Testis (tissue), 3 donors: ENCODE results near the gene BCL11B. TPM values are rescaled to one million over a fixed set of nuclear protein-coding genes. Genes with fewer than 3 reads are reported as not detected.

Experiments
- DNase-seq: peaks from one replicate; pipeline ENCODE4 v3.0.0-alpha.2; 2019
- H3K27ac ChIP-seq, 2 donors: fragments of 200-600 bp; sonication (generic); one replicate each; pipeline ENCODE4 v1.5.1; 2019
- H3K27me3 ChIP-seq: fragments of 200-600 bp; sonication (generic); one replicate; pipeline ENCODE4 v1.5.1; 2019
- H3K36me3 ChIP-seq: fragments of 200-600 bp; sonication (generic); one replicate; pipeline ENCODE4 v1.5.1; 2017; ENCODE audit warnings: low read depth; ENCODE audit errors: missing control alignments
- H3K4me1 ChIP-seq: fragments of 200-600 bp; sonication (generic); one replicate; pipeline ENCODE4 v1.5.1; 2019
- H3K4me3 ChIP-seq, 2 donors: fragments of 200-600 bp; sonication (generic); one replicate each; pipeline ENCODE4 v1.5.1; 2017 to 2019
- H3K9me3 ChIP-seq: fragments of 200-600 bp; sonication (generic); one replicate; pipeline ENCODE4 v1.5.1; 2017
- POLR2A ChIP-seq: fragments of 450-650 bp; IDR thresholded peaks from one replicate; pipeline ENCODE4 v1.6.1; 2017; ENCODE audit warnings: antibody characterized with exemption, mild to moderate bottlenecking, moderate library complexity
- WGBS, 2 donors: methylation state at CpG; one replicate each; pipeline ENCODE4 v1.1.5; 2018; 5-methylcytosine and 5-hydroxymethylcytosine counted together
- intact Hi-C: fragments of 100-400 bp; cut with DNase I; formaldehyde crosslinking; loops from one replicate; pipeline ENCODE4 v1.15.1; 2023; ENCODE audit warnings: low total_unique reads
- polyA plus RNA-seq: library from polyadenylated mRNA; stranded (reverse); fragments of 350-450 nt; fragmentation: Illumina TruSeq; extraction: RNeasy Lipid Tissue Mini Kit (QIAGEN cat#74804); gene quantifications from one replicate; pipeline ENCODE4 v1.2.3, GENCODE V29; 2014; ENCODE audit warnings: low read depth, low replicate concordance; ENCODE audit not compliant: insufficient read depth
- total RNA-seq, 2 donors: library from RNA; depleted of rRNA; stranded (reverse); fragments of >200 nt; gene quantifications; one replicate each; pipeline ENCODE4 v1.2.3, GENCODE V29; 2016
- TF ChIP-seq, protein P1 (sequence below), 3 experiments: fragments of 450-650 bp in 2 of 3; fragments of 200-600 bp in 1 of 3; sonication (generic) in 1 of 3; IDR thresholded peaks; one replicate each; pipeline ENCODE4 v1.5.1; 2016 to 2019; ENCODE audit warnings: antibody characterized with exemption in 3 of 3, mild to moderate bottlenecking in 2 of 3, moderate library complexity in 1 of 3

Gene BCL11B
- total and polyA plus RNA-seq, 3 donors from 2014 or later: 0.96 to 4.7 (median 4.4) TPM

DNA sequence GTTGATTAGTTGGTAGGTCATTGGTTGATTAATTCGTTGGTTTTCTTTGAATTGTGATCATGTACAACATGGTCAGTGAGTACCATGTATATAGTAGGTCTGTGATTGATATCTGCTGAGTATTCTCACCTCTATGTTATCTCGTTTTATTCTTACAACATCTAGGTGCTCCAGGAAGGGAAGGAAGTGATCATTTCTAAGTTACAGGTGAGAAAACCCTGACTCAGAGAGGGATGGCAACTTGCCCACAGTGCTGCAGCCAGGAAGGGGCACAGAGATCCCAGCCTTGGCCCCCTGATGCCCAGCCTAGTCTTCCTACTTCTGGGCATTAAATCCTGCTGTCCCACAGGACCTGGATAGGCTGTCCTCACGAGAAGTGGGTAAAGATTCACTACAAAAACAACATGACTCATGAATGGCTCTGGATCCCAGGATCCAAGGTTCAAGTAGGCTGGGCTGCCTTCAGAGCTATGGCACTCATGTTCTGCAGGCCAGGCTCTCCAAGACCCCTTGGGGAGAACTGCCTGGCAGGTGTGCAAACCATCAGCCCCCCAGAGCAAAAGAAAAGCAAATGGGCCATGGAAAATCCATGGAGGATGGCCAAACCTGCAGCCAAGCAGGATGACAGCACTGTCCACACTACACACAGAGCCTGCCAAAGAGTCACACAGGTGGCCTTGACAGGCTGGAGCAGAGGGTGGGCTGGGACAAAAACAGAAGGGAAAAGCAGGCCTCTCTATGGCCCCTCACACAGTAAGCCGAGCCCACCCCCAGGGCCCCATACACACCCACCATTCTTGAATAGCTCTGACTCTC is 146.2 kb downstream of the BCL11B start:
- intact Hi-C loops: no loop called here
- no peak for DNase-seq
- H3K27me3 ChIP-seq: no peaks in the 10 kb centered on the region
- no peaks in the 10 kb centered on the region for H3K4me1 ChIP-seq
- no peaks in the 10 kb centered on the region for H3K36me3 ChIP-seq
- no peaks in the 10 kb centered on the region for H3K9me3 ChIP-seq
- WGBS, 2 donors: 83 to 91% methylated on average over 4 of the region's 4 CpGs
- no peak overlapping the region for H3K27ac ChIP-seq
- TF ChIP-seq, protein P1, sequence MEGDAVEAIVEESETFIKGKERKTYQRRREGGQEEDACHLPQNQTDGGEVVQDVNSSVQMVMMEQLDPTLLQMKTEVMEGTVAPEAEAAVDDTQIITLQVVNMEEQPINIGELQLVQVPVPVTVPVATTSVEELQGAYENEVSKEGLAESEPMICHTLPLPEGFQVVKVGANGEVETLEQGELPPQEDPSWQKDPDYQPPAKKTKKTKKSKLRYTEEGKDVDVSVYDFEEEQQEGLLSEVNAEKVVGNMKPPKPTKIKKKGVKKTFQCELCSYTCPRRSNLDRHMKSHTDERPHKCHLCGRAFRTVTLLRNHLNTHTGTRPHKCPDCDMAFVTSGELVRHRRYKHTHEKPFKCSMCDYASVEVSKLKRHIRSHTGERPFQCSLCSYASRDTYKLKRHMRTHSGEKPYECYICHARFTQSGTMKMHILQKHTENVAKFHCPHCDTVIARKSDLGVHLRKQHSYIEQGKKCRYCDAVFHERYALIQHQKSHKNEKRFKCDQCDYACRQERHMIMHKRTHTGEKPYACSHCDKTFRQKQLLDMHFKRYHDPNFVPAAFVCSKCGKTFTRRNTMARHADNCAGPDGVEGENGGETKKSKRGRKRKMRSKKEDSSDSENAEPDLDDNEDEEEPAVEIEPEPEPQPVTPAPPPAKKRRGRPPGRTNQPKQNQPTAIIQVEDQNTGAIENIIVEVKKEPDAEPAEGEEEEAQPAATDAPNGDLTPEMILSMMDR (IDR thresholded peaks at IDR 0.05): no peak
- TF ChIP-seq POLR2A: no peak
- no peak overlapping the region for H3K4me3 ChIP-seq

DNA sequence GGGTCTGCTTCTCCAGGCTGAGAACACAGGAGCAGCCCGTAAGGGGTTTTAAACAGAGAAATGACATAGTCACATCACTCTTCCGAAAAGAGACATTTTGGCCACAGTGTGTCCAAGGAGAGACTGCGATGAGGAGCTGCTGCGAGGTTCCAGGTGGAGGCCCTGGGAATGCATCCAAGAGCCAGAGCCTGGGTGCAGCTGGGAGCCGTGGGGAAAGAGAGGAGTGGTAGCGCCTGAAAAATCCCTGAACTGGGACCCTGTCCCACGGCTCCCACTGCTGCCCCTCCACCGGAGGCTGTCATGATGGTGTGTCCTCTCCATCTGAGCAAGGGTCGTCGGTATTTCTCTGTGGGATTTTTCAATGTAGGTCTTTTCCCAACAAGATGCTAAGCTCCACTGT is 146.9 kb downstream of the BCL11B start:
- DNase-seq: no peak
- WGBS, 2 donors: 79 to 84% methylated on average over 9 to 10 of the region's 10 CpGs

DNA sequence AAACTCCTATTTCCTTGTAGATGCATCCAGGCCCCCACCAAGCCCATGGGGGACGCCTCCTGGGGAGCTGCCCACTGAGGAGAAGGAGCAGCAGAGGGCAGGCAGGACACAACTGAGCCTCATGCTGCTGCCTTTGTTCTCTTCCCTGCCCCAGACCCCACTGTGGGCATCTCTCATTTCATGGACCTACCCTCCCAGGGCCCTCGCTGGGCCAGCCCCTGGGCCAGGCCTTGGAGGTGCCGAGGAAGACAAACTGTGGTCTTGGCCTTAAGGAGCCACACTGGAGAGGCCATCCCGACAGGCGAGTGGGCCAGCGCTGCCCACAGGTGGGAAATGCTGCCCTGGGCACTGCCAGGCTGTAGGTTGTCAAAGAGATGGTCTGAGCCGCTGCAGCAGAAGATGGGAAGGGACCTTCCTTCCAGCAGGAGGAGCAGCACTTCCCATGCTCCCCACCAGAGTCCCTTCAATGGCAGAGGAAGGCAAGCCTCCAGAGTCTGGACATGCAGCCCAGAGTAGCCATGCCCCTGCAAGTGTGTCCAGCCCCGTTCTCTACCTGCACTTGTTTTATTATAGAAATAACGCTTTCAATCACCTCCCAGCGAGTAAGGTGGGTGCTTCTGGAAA is 147.4 kb downstream of the BCL11B start:
- intact Hi-C loops: no loop called here
- TF ChIP-seq, protein P1 (IDR thresholded peaks at IDR 0.05): no peak
- no peak for TF ChIP-seq POLR2A
- Histone ChIP-seq H3K27ac (no peak overlapping the region), H3K36me3 (no peaks in the 10 kb centered on the region), H3K9me3 (no peaks in the 10 kb centered on the region), H3K4me3 (no peak overlapping the region), H3K27me3 (no peaks in the 10 kb centered on the region), H3K4me1 (no peaks in the 10 kb centered on the region)
- DNase-seq: no peak
- WGBS, 2 donors: 86 to 91% methylated on average over 7 to 10 of the region's 10 CpGs

More for the DNA sequence above, 146.9 kb downstream of the BCL11B start:
- H3K4me1 ChIP-seq: no peaks in the 10 kb centered on the region
- no peaks in the 10 kb centered on the region for H3K27me3 ChIP-seq
- H3K36me3 ChIP-seq: no peaks in the 10 kb centered on the region
- TF ChIP-seq, protein P1 (IDR thresholded peaks at IDR 0.05): no peak
- H3K4me3 ChIP-seq: no peak overlapping the region
- no peak overlapping the region for H3K27ac ChIP-seq
- no peaks in the 10 kb centered on the region for H3K9me3 ChIP-seq
- intact Hi-C loops: no loop called here

DNA sequence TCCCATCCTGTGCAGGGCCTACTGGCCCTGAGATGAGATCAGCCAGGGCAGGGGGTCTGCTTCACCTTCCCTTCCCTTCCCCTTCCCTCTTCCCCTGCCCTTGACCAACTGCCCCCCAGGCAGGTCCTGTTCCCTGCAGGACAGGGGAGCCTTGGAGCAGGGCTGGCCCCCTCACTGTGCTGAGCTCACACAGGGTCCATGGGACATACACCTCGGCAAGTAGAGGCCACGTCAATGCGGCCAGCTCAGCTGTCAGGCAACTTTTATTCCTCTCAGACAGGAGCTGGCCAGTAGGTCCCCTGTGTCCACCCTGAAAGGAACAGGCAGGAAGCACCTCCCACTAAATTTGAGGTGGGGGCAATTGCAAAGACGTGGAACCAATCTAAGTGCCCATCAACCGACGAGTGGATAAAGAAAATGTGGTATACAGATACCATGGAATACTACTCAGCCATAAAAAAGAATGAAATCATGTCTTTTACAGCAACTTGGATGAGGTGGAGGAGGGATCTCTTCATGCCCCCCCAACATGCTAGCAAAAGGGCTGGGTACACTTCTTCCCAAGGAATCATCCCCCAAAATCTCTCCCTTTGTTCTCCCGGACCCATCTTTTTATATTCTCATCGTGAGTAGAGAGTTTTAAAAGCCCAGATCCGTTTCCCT is 148.7 kb downstream of the BCL11B start:
- 90 to 94% methylated on average over 9 of the region's 9 CpGs for WGBS, 2 donors
- Histone ChIP-seq H3K36me3 (no peaks in the 10 kb centered on the region), H3K4me3 (no peak overlapping the region), H3K9me3 (no peaks in the 10 kb centered on the region), H3K27ac (no peak overlapping the region), H3K4me1 (peaks cover 1% of the 10 kb centered on the region), H3K27me3 (no peaks in the 10 kb centered on the region)
- no peak for DNase-seq
- intact Hi-C loops: no loop called here
- no peak for TF ChIP-seq POLR2A

DNA sequence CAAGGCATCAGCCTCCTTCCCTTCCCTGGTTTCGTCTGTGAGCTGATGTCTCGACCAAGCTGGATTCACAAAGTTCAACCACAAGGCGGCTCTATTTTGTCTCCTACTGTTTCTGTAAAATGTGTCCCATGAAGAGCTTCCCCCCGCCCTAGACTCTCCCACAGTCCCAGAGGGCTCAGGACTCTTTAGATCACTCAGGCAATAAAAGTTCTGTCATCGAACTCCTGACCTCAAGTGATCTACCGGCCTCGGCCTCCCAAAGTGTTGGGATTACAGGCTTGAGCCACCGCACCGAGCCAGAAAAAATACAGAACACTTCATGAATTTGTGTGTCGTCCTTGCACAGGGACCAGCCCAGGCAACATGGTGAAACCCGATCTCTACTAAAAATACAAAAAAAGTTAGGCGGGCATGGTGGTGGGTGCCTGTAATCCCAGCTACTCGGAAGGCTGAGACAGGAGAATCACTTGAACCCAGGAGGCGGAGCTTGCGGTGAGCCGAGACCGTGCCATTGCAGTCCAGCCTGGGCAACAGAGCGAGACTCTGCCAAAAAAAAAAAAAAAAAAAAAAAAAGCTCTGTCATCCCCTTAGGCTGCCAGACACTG is 149.4 kb downstream of the BCL11B start:
- DNase-seq: no peak
- Histone ChIP-seq H3K27ac (no peak overlapping the region), H3K36me3 (no peaks in the 10 kb centered on the region), H3K9me3 (no peaks in the 10 kb centered on the region), H3K27me3 (no peaks in the 10 kb centered on the region), H3K4me1 (peaks cover 5% of the 10 kb centered on the region), H3K4me3 (no peak overlapping the region)
- 71 to 82% methylated on average over 17 to 18 of the region's 18 CpGs for WGBS, 2 donors
- intact Hi-C loops: no loop called here
- TF ChIP-seq, protein P1 (IDR thresholded peaks at IDR 0.05): no peak
- TF ChIP-seq POLR2A: no peak
